Daoy (cell line): Measurements from ENCODE around the gene KPNA6. TPM values are rescaled to one million over a fixed set of nuclear protein-coding genes. Genes with fewer than 3 reads are reported as not detected.
"Not testable (repeated sequence)": the region's sequence is repeated elsewhere in the genome, so short reads cannot be mapped to it uniquely, and the experiment has no call there.

Experiments used
- DNase-seq: peaks from one replicate; pipeline ENCODE4 v3.0.0-alpha.2; 2015; ENCODE audit warnings: low read depth
- total RNA-seq: library from RNA; depleted of rRNA; stranded (reverse); fragments of >200 nt; shearing (Covaris generic); gene quantifications from 2 replicates; pipeline ENCODE4 v1.2.3, GENCODE V29; 2014

Gene KPNA6
- total RNA-seq, 1 experiment from 2014 or later, result 45.8 TPM

- peak; percentile 51 for DNase-seq
These were observed 34.8 kb downstream of the KPNA6 start for GRCh38 chr1:32142446-32143301.

- DNase-seq, result not testable (repeated sequence)
These were observed 35.4 kb downstream of the KPNA6 start for GRCh38 chr1:32143302-32143695.

GRCh38 chr1:32144033-32144432 lies 36.2 kb downstream of the KPNA6 start:
- DNase-seq, result no peak

- not testable (repeated sequence) for DNase-seq
These were observed 39.9 kb downstream of the KPNA6 start for GRCh38 chr1:32147799-32148198.

- DNase-seq, result peak; percentile 13
These were observed 43.0 kb downstream of the KPNA6 start for GRCh38 chr1:32150847-32151246.

GRCh38 chr1:32151319-32151787 lies 43.5 kb downstream of the KPNA6 start:
- DNase-seq, result peak; percentile 62

- no peak for DNase-seq
These were observed 51.3 kb downstream of the KPNA6 start for GRCh38 chr1:32159189-32159588.

GRCh38 chr1:32163405-32163804 lies 55.5 kb downstream of the KPNA6 start:
- DNase-seq, result no peak

- DNase-seq, result not testable (repeated sequence)
These were observed 57.8 kb downstream of the KPNA6 start for GRCh38 chr1:32165633-32166032.

GRCh38 chr1:32170991-32171390 lies 63.1 kb downstream of the KPNA6 start:
- DNase-seq, result no peak

- peak; percentile 49 for DNase-seq
These were observed 64.9 kb downstream of the KPNA6 start for GRCh38 chr1:32172621-32173245.

- no peak for DNase-seq
These were observed 70.7 kb downstream of the KPNA6 start for GRCh38 chr1:32178380-32179192.

GRCh38 chr1:32179193-32179442 lies 71.3 kb downstream of the KPNA6 start:
- DNase-seq, result no peak

- DNase-seq, result peak; percentile 94
These were observed 71.8 kb downstream of the KPNA6 start, which contains the start of gene TXLNA for GRCh38 chr1:32179443-32180185. Gene TXLNA, plus strand, starts transcription at chr1:32179675. Its CDS starts 671 bp downstream, at chr1:32180346.

GRCh38 chr1:32180186-32181060 lies 72.6 kb downstream of the KPNA6 start:
- DNase-seq, result peak; percentile 58

GRCh38 chr1:32181065-32181464 lies 73.2 kb downstream of the KPNA6 start:
- DNase-seq, result no peak

- no peak for DNase-seq
These were observed 73.7 kb downstream of the KPNA6 start for GRCh38 chr1:32181563-32181962.

- DNase-seq, result no peak
These were observed 74.2 kb downstream of the KPNA6 start for GRCh38 chr1:32182060-32182459.

- no peak for DNase-seq
These were observed 76.8 kb downstream of the KPNA6 start for GRCh38 chr1:32184650-32185049.

GRCh38 chr1:32186077-32186476 lies 78.2 kb downstream of the KPNA6 start:
- DNase-seq, result no peak

- DNase-seq, result no peak
These were observed 78.6 kb downstream of the KPNA6 start for GRCh38 chr1:32186491-32186890.
